ENCODE measurements around the gene SERPINB7. TPM values are rescaled to one million over a fixed set of nuclear protein-coding genes. Genes with fewer than 3 reads are reported as not detected.
"Not testable (repeated sequence)": the region's sequence is repeated elsewhere in the genome, so short reads cannot be mapped to it uniquely, and the experiment has no call there.

SERPINB7 gene
- total RNA-seq, result 0.58 and 0.82 TPM in 2 replicates

- no peak for DNase-seq (ENCODE audit: extremely low read depth, low read depth, low spot score)
These were observed at the start of gene SERPINB7 for GRCh38 chr18:63775166-63775730. TSS of gene SERPINB7 (plus strand) at chr18:63775418. CDS start at chr18:63782373, 6,955 bp downstream.

- no peak for DNase-seq (ENCODE audit: extremely low read depth, low read depth, low spot score)
These were observed 49.3 kb upstream of the SERPINB7 start for GRCh38 chr18:63725682-63726480.

GRCh38 chr18:63730773-63731172 is 44.4 kb upstream of the SERPINB7 start:
- DNase-seq (ENCODE audit: extremely low read depth, low read depth, low spot score), result no peak

- no peak for DNase-seq (ENCODE audit: extremely low read depth, low read depth, low spot score)
These were observed 44.0 kb upstream of the SERPINB7 start for GRCh38 chr18:63731215-63731614.

GRCh38 chr18:63736876-63737275 is 38.3 kb upstream of the SERPINB7 start:
- DNase-seq (ENCODE audit: extremely low read depth, low read depth, low spot score), result no peak

- DNase-seq (ENCODE audit: extremely low read depth, low read depth, low spot score), result no peak
These were observed 33.4 kb upstream of the SERPINB7 start for GRCh38 chr18:63741769-63742168.

- DNase-seq (ENCODE audit: extremely low read depth, low read depth, low spot score), result no peak
These were observed 28.2 kb upstream of the SERPINB7 start for GRCh38 chr18:63747006-63747405.

- DNase-seq (ENCODE audit: extremely low read depth, low read depth, low spot score), result no peak
These were observed 25.7 kb upstream of the SERPINB7 start for GRCh38 chr18:63749489-63749888.

GRCh38 chr18:63752636-63753035 is 22.6 kb upstream of the SERPINB7 start:
- no peak for DNase-seq (ENCODE audit: extremely low read depth, low read depth, low spot score)

GRCh38 chr18:63753676-63754075 is 21.5 kb upstream of the SERPINB7 start:
- no peak for DNase-seq (ENCODE audit: extremely low read depth, low read depth, low spot score)

- DNase-seq (ENCODE audit: extremely low read depth, low read depth, low spot score), result no peak
These were observed 17.7 kb upstream of the SERPINB7 start for GRCh38 chr18:63757541-63757940.

- DNase-seq (ENCODE audit: extremely low read depth, low read depth, low spot score), result no peak
These were observed 16.5 kb upstream of the SERPINB7 start for GRCh38 chr18:63758615-63759240.

GRCh38 chr18:63759786-63760185 is 15.4 kb upstream of the SERPINB7 start:
- not testable (repeated sequence) for DNase-seq (ENCODE audit: extremely low read depth, low read depth, low spot score)

GRCh38 chr18:63762518-63762917 is 12.7 kb upstream of the SERPINB7 start:
- DNase-seq (ENCODE audit: extremely low read depth, low read depth, low spot score), result no peak

- no peak for DNase-seq (ENCODE audit: extremely low read depth, low read depth, low spot score)
These were observed 11.2 kb upstream of the SERPINB7 start for GRCh38 chr18:63763831-63764600.

GRCh38 chr18:63765837-63766236 is 9.4 kb upstream of the SERPINB7 start:
- no peak for DNase-seq (ENCODE audit: extremely low read depth, low read depth, low spot score)

- no peak for DNase-seq (ENCODE audit: extremely low read depth, low read depth, low spot score)
These were observed 1.7 kb upstream of the SERPINB7 start for GRCh38 chr18:63773551-63773950.

- no peak for DNase-seq (ENCODE audit: extremely low read depth, low read depth, low spot score)
These were observed 707 bp upstream of the SERPINB7 start for GRCh38 chr18:63774511-63774910.

GRCh38 chr18:63779386-63779785 is 4.2 kb downstream of the SERPINB7 start:
- DNase-seq (ENCODE audit: extremely low read depth, low read depth, low spot score), result no peak

- no peak for DNase-seq (ENCODE audit: extremely low read depth, low read depth, low spot score)
These were observed 8.2 kb downstream of the SERPINB7 start for GRCh38 chr18:63783394-63783793.

- no peak for DNase-seq (ENCODE audit: extremely low read depth, low read depth, low spot score)
These were observed 9.7 kb downstream of the SERPINB7 start for GRCh38 chr18:63784787-63785452.
